Muscle of leg (tissue), 11 donors: ENCODE measurements around the gene PECR. TPM values are rescaled to one million over a fixed set of nuclear protein-coding genes. Genes with fewer than 3 reads are reported as not detected.
A peak's percentile ranks its signal among the peaks of the same experiment; 100 is the strongest.

Experiments
- DNase-seq: peaks from one replicate; pipeline ENCODE4 v3.0.0; 2013
- H3K27ac ChIP-seq: one replicate; pipeline ENCODE4 v1.5.1; 2013; ENCODE audit warnings: mild to moderate bottlenecking, low read length, control low read depth
- H3K27me3 ChIP-seq: one replicate; pipeline ENCODE4 v1.6.1; 2013; ENCODE audit warnings: low read length; ENCODE audit not compliant: control insufficient read depth, insufficient read depth
- H3K36me3 ChIP-seq: one replicate; pipeline ENCODE4 v1.6.1; 2013; ENCODE audit warnings: low read length; ENCODE audit not compliant: control insufficient read depth, insufficient read depth
- H3K4me1 ChIP-seq: one replicate; pipeline ENCODE4 v1.6.1; 2013; ENCODE audit warnings: low read length; ENCODE audit not compliant: control insufficient read depth, insufficient read depth
- H3K4me3 ChIP-seq: one replicate; pipeline ENCODE4 v1.5.1; 2013; ENCODE audit warnings: low read length, control low read depth
- H3K9me3 ChIP-seq: replicated peaks from 2 replicates; pipeline ENCODE4 v1.6.1; 2013; ENCODE audit warnings: low read depth, low read length; ENCODE audit not compliant: control insufficient read depth
- WGBS: methylation state at CpG from one replicate; pipeline ENCODE4 v1.1.5; 2013; ENCODE audit warnings: missing lambda C conversion rate; ENCODE audit not compliant: insufficient coverage; 5-methylcytosine and 5-hydroxymethylcytosine counted together
- polyA plus RNA-seq, 8 donors: library from polyadenylated mRNA; unstranded; fragments of 120-200 nt; gene quantifications; one replicate each; pipeline versions ENCODE4 v1.2.1 to v1.2.3, GENCODE V29; 2013; ENCODE audit warnings: inconsistent platforms in 1 of 8, low replicate concordance in 1 of 8; ENCODE audit not compliant: insufficient read length in 8 of 8, insufficient read depth in 1 of 8
- total RNA-seq: library from RNA; stranded (reverse); fragments of 120-200 nt; gene quantifications from one replicate; pipeline ENCODE4 v1.2.4, GENCODE V29; 2013

Gene PECR
- total and polyA plus RNA-seq, 9 donors: 6.5 to 9.5 (median 7.7) TPM

GRCh38 chr2:216114714-216115531 lies 33.3 kb upstream of the PECR start:
- Histone ChIP-seq H3K4me1 (peaks cover 11% of the 10 kb centered on the region), H3K27ac (peak overlapping the region; percentile 90), H3K36me3 (peaks cover 55% of the 10 kb centered on the region), H3K9me3 (no peaks in the 10 kb centered on the region), H3K4me3 (peak overlapping the region; percentile 59), H3K27me3 (no peaks in the 10 kb centered on the region)
- peak; percentile 100 for DNase-seq
- 0% methylated on average over 16 of the region's 29 CpGs for WGBS

GRCh38 chr2:216114382-216114713 lies 32.7 kb upstream of the PECR start:
- Histone ChIP-seq H3K36me3 (peaks cover 53% of the 10 kb centered on the region), H3K4me1 (peaks cover 11% of the 10 kb centered on the region), H3K4me3 (no peak overlapping the region), H3K27ac (peak overlapping the region; percentile 11), H3K9me3 (no peaks in the 10 kb centered on the region), H3K27me3 (no peaks in the 10 kb centered on the region)
- DNase-seq: no peak
- WGBS: 34% methylated on average over 4 of the region's 4 CpGs

- DNase-seq: no peak
- Histone ChIP-seq H3K36me3 (peaks cover 48% of the 10 kb centered on the region), H3K4me3 (no peak overlapping the region), H3K9me3 (no peaks in the 10 kb centered on the region), H3K4me1 (peaks cover 11% of the 10 kb centered on the region), H3K27me3 (no peaks in the 10 kb centered on the region), H3K27ac (no peak overlapping the region)
- 86% methylated on average over 3 of the region's 3 CpGs for WGBS
These were observed 32.0 kb upstream of the PECR start for GRCh38 chr2:216113572-216113971.

- H3K36me3 ChIP-seq: peaks cover 43% of the 10 kb centered on the region
- DNase-seq: no peak
- no peaks in the 10 kb centered on the region for H3K9me3 ChIP-seq
- no peak overlapping the region for H3K27ac ChIP-seq
- H3K27me3 ChIP-seq: no peaks in the 10 kb centered on the region
- no peak overlapping the region for H3K4me3 ChIP-seq
- H3K4me1 ChIP-seq: peaks cover 15% of the 10 kb centered on the region
- WGBS: 100% methylated on average over 1 of the region's 4 CpGs
These were observed 31.3 kb upstream of the PECR start for GRCh38 chr2:216112926-216113325.

GRCh38 chr2:216111122-216111521 lies 29.5 kb upstream of the PECR start:
- WGBS: no CpG with 5 or more reads among the region's 7 CpGs
- no peak for DNase-seq
- no peak overlapping the region for H3K27ac ChIP-seq
- peaks cover 29% of the 10 kb centered on the region for H3K36me3 ChIP-seq
- H3K4me1 ChIP-seq: peaks cover 18% of the 10 kb centered on the region
- no peaks in the 10 kb centered on the region for H3K27me3 ChIP-seq
- no peaks in the 10 kb centered on the region for H3K9me3 ChIP-seq
- no peak overlapping the region for H3K4me3 ChIP-seq

- peaks cover 29% of the 10 kb centered on the region for H3K36me3 ChIP-seq
- H3K9me3 ChIP-seq: no peaks in the 10 kb centered on the region
- no CpG with 5 or more reads among the region's 1 CpG for WGBS
- DNase-seq: no peak
- peaks cover 18% of the 10 kb centered on the region for H3K4me1 ChIP-seq
- no peak overlapping the region for H3K4me3 ChIP-seq
- no peak overlapping the region for H3K27ac ChIP-seq
- no peaks in the 10 kb centered on the region for H3K27me3 ChIP-seq
These were observed 29.0 kb upstream of the PECR start for GRCh38 chr2:216110620-216111019.

GRCh38 chr2:216109962-216110614 lies 28.5 kb upstream of the PECR start:
- WGBS: 0% methylated on average over 1 of the region's 10 CpGs
- H3K27ac ChIP-seq: peak overlapping the region; percentile 97
- H3K36me3 ChIP-seq: peaks cover 29% of the 10 kb centered on the region
- H3K4me1 ChIP-seq: peaks cover 15% of the 10 kb centered on the region
- H3K27me3 ChIP-seq: no peaks in the 10 kb centered on the region
- H3K9me3 ChIP-seq: no peaks in the 10 kb centered on the region
- peak overlapping the region; percentile 97 for H3K4me3 ChIP-seq
- DNase-seq: peak; percentile 39

GRCh38 chr2:216108967-216109921 lies 27.6 kb upstream of the PECR start, which contains the start of gene XRCC5:
TSS of gene XRCC5 (plus strand) at chr2:216109348. CDS start at chr2:216109437, 89 bp downstream.
- WGBS: under 1% methylated on average over 49 of the region's 57 CpGs
- Histone ChIP-seq H3K27ac (peak within 1 kb of the TSS; percentile 97), H3K36me3 (peaks cover 26% of the 10 kb centered on the region), H3K4me1 (peaks cover 11% of the 10 kb centered on the region), H3K27me3 (no peaks in the 10 kb centered on the region), H3K9me3 (no peaks in the 10 kb centered on the region), H3K4me3 (peak within 1 kb of the TSS; percentile 97)
- DNase-seq: peak; percentile 98

GRCh38 chr2:216108310-216108966 lies 26.8 kb upstream of the PECR start:
- peak; percentile 38 for DNase-seq
- 64% methylated on average over 3 of the region's 6 CpGs for WGBS
- Histone ChIP-seq H3K27ac (peak overlapping the region; percentile 83), H3K36me3 (peaks cover 21% of the 10 kb centered on the region), H3K4me1 (peaks cover 10% of the 10 kb centered on the region), H3K9me3 (no peaks in the 10 kb centered on the region), H3K27me3 (no peaks in the 10 kb centered on the region), H3K4me3 (peak overlapping the region; percentile 97)
